Measurements from ENCODE around the gene ISX. TPM values are rescaled to one million over a fixed set of nuclear protein-coding genes. Genes with fewer than 3 reads are reported as not detected.

Gene ISX
- total RNA-seq, result not detected in 2 replicates

DNA sequence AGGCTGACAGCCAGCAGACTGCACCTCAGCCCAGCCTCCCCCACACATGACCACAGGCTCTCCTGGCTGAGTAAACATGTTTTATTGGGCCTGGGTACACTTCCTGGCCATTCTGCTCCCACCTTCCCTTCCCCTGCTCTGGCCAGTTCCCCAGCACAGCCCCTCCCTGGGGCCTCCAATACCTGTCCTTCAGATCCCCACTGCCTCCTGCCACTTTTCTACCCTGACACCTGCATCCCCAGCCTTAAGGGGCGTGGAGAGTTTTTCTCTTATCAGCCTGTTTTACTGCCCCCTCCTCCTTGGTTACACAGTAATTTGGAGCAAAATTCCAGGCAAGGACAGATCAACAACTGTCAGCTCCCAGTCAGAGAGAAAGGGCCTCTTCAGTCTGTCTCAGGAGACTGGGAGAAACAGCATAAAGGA lies at the start of gene ISX:
Gene ISX, plus strand, starts transcription at position 363 of the 423 bp plus-strand sequence. CDS start 930 bp downstream, outside the sequence.

Other genes starting within 250 kb of the ISX start
- gene HMGXB4, start 191.3 kb downstream of the ISX start, total RNA-seq, result 9.2 and 11.6 TPM in 2 replicates
- 26.4 and 29.6 TPM in 2 replicates for gene TOM1, start 233.7 kb downstream of the ISX start, total RNA-seq

Measured in tracheal epithelial cell (primary cell).